B cell (primary cell): ENCODE data around the gene EIF2D. TPM values are rescaled to one million over a fixed set of nuclear protein-coding genes. Genes with fewer than 3 reads are reported as not detected.

ENCODE experiments used
- ATAC-seq: fragments of 200-7000 bp; cut with Tn5 transposase; one replicate; pipeline ENCODE4 v1.10.0; 2021; ENCODE audit warnings: low read depth, mild to moderate bottlenecking, moderate number of reproducible peaks, moderate library complexity
- CTCF ChIA-PET: fragments of 350-600 bp; sonication (Branson Sonifier 250); formaldehyde crosslinking; loops from one replicate; lab custom pipeline; 2021; ENCODE audit warnings: antibody characterized with exemption, inconsistent platforms; lab: Charles Lee
- POLR2A ChIA-PET: fragments of 350-600 bp; sonication (Branson Sonifier 250); formaldehyde crosslinking; loops from one replicate; lab custom pipeline; 2021; ENCODE audit warnings: antibody characterized with exemption; lab: Charles Lee
- DNase-seq: peaks from one replicate; pipeline ENCODE4 v3.0.0; 2013
- H2AFZ ChIP-seq: 2 replicates; pipeline ENCODE4 v1.6.1; 2012; ENCODE audit warnings: mild to moderate bottlenecking, low read depth, low read length; ENCODE audit not compliant: insufficient read depth, poor library complexity, severe bottlenecking
- H3K27ac ChIP-seq, 2 donors: 1 replicate in 1 of 2; 2 replicates in 1 of 2; pipeline ENCODE4 v1.5.1; 2012 to 2013; ENCODE audit warnings: low read length in 2 of 2, mild to moderate bottlenecking in 2 of 2, moderate library complexity in 1 of 2
- H3K27me3 ChIP-seq, 4 experiments: fragments of 200-600 bp in 1 of 4; sonication (generic) in 1 of 4; replicated peaks in 1 of 4; 1 replicate in 2 of 4; 2 replicates in 2 of 4; pipeline versions ENCODE4 v1.6.1 to v1.7.0; 2013 to 2016; ENCODE audit warnings: low read length in 3 of 4, mild to moderate bottlenecking in 2 of 4, mixed read lengths in 1 of 4, moderate library complexity in 1 of 4; ENCODE audit not compliant: insufficient read depth in 4 of 4, control insufficient read depth in 3 of 4; ENCODE audit errors: control extremely low read depth in 1 of 4
- H3K36me3 ChIP-seq, 2 experiments: replicated peaks in 1 of 2; 1 replicate in 1 of 2; 2 replicates in 1 of 2; pipeline versions ENCODE4 v1.6.1 to v1.7.1; 2013; ENCODE audit warnings: low read length in 1 of 2; ENCODE audit not compliant: insufficient read depth in 2 of 2, control insufficient read depth in 1 of 2; ENCODE audit errors: control extremely low read depth in 1 of 2, extremely low read depth in 1 of 2
- H3K4me1 ChIP-seq, 2 donors: fragments of 200-600 bp in 1 of 2; sonication (generic) in 1 of 2; 1 replicate in 1 of 2; 2 replicates in 1 of 2; pipeline versions ENCODE4 v1.5.1 to v1.6.1; 2013 to 2017; ENCODE audit warnings: low read length in 2 of 2; ENCODE audit not compliant: control insufficient read depth in 2 of 2, insufficient read depth in 2 of 2
- H3K4me2 ChIP-seq: replicated peaks from 2 replicates; pipeline ENCODE3; 2012; ENCODE audit warnings: mild to moderate bottlenecking, low read depth, low read length; ENCODE audit not compliant: poor library complexity, severe bottlenecking
- H3K4me3 ChIP-seq, 5 experiments: fragments of 200-600 bp in 1 of 5; sonication (generic) in 1 of 5; 1 replicate in 3 of 5; 2 replicates in 2 of 5; pipeline versions ENCODE4 v1.5.1 to v1.7.0; 2011 to 2016; ENCODE audit warnings: low read length in 4 of 5, mild to moderate bottlenecking in 4 of 5, low read depth in 2 of 5, control low read depth in 1 of 5, moderate library complexity in 1 of 5; ENCODE audit not compliant: insufficient read depth in 1 of 5; ENCODE audit errors: control extremely low read depth in 1 of 5, extremely low read depth in 1 of 5
- H3K79me2 ChIP-seq: fragments of 200-600 bp; sonication (generic); one replicate; pipeline ENCODE4 v1.6.0; 2016; ENCODE audit warnings: low read length; ENCODE audit not compliant: control insufficient read depth, insufficient read depth
- H3K9ac ChIP-seq: fragments of 200-600 bp; sonication (generic); 2 replicates; pipeline ENCODE4 v1.6.1; 2017; ENCODE audit warnings: mild to moderate bottlenecking, low read length, moderate library complexity
- H3K9me3 ChIP-seq, 3 donors: one replicate each; pipeline versions ENCODE4 v1.6.1 to v1.7.1; 2013; ENCODE audit warnings: low read length in 2 of 3; ENCODE audit not compliant: control insufficient read depth in 2 of 3, insufficient read depth in 1 of 3; ENCODE audit errors: control extremely low read depth in 1 of 3
- H4K20me1 ChIP-seq: 2 replicates; pipeline ENCODE4 v1.6.0; 2012; ENCODE audit warnings: mild to moderate bottlenecking, low read length; ENCODE audit not compliant: insufficient read depth, control insufficient read depth, poor library complexity, severe bottlenecking
- H3K27ac Mint-ChIP-seq: one replicate; pipeline ENCODE4 v1.8.0; 2021; ENCODE audit warnings: mixed read lengths
- H3K27me3 Mint-ChIP-seq: one replicate; pipeline ENCODE4 v1.8.0; 2021; ENCODE audit warnings: mixed read lengths
- H3K4me1 Mint-ChIP-seq: one replicate; pipeline ENCODE4 v1.8.0; 2021; ENCODE audit warnings: mixed read lengths
- H3K4me3 Mint-ChIP-seq: one replicate; pipeline ENCODE4 v1.8.0; 2021; ENCODE audit warnings: mixed read lengths
- H3K9me3 Mint-ChIP-seq: one replicate; pipeline ENCODE4 v1.8.0; 2022; ENCODE audit warnings: mixed read lengths; ENCODE audit not compliant: insufficient read depth
- EZH2 ChIP-seq: IDR thresholded peaks from 2 replicates; pipeline ENCODE4 v1.6.1; 2012; ENCODE audit warnings: borderline replicate concordance, low read depth, mild to moderate bottlenecking, moderate library complexity, low read length; ENCODE audit not compliant: insufficient read depth, poor library complexity, severe bottlenecking
- WGBS: methylation state at CpG from one replicate; pipeline ENCODE4 v1.1.5; 2013; ENCODE audit warnings: missing lambda C conversion rate; ENCODE audit not compliant: insufficient coverage; 5-methylcytosine and 5-hydroxymethylcytosine counted together
- intact Hi-C: fragments of 100-400 bp; cut with micrococcal nuclease; formaldehyde crosslinking; loops from one replicate; pipeline ENCODE4 v1.10.0; 2022
- polyA plus RNA-seq: library from polyadenylated mRNA; depleted of rRNA; stranded (reverse); fragments of >200 nt; gene quantifications from 2 replicates; pipeline ENCODE4 v1.2.3, GENCODE V29; 2012
- total RNA-seq, 2 donors: library from RNA; stranded (reverse); fragments of 120-200 nt in 1 of 2; gene quantifications; 1 replicate in 1 of 2; 2 replicates in 1 of 2; pipeline versions ENCODE4 v1.2.3 to v1.2.4, GENCODE V29; 2013 to 2022
- TF ChIP-seq, protein P1 (sequence below): fragments of 200-600 bp; IDR thresholded peaks from one replicate; pipeline ENCODE4 v1.8.0; 2022; ENCODE audit warnings: antibody characterized with exemption, mild to moderate bottlenecking

The EIF2D gene
- total and polyA plus RNA-seq, 2 donors (not counting 1 experiment from before 2014, with no cell fraction given): 62.2 to 64.9 TPM

- ChIA-PET POLR2A (no interaction called here), CTCF (interaction anchor here (1.0 to 2.6 kb wide), 3 partner anchors 90 to 134 kb away, joined by 3 to 9 read pairs (median 3); no protein-coding TSS in a partner anchor)
- H3K9me3 Mint-ChIP-seq: no peaks in the 10 kb centered on the region
- no peaks in the 10 kb centered on the region for H3K9me3 ChIP-seq
- ATAC-seq (no peak), DNase-seq (no peak)
- no peaks in the 10 kb centered on the region for H3K79me2 ChIP-seq
- H3K4me1 ChIP-seq: no peaks in the 10 kb centered on the region
- no peaks in the 10 kb centered on the region for H3K4me1 Mint-ChIP-seq
- H3K4me3 ChIP-seq: no peak overlapping the region
- H2AFZ ChIP-seq: no peak overlapping the region
- H3K27me3 Mint-ChIP-seq: no peaks in the 10 kb centered on the region
- H4K20me1 ChIP-seq: peaks cover 5% of the 10 kb centered on the region
- WGBS: no CpG with 5 or more reads among the region's 1 CpG
- H3K4me3 Mint-ChIP-seq: no peak overlapping the region
- H3K27ac Mint-ChIP-seq: no peak overlapping the region
- intact Hi-C loops: no loop called here
- H3K4me2 ChIP-seq: no peak overlapping the region
- H3K9ac ChIP-seq: no peak overlapping the region
- TF ChIP-seq, protein P1, sequence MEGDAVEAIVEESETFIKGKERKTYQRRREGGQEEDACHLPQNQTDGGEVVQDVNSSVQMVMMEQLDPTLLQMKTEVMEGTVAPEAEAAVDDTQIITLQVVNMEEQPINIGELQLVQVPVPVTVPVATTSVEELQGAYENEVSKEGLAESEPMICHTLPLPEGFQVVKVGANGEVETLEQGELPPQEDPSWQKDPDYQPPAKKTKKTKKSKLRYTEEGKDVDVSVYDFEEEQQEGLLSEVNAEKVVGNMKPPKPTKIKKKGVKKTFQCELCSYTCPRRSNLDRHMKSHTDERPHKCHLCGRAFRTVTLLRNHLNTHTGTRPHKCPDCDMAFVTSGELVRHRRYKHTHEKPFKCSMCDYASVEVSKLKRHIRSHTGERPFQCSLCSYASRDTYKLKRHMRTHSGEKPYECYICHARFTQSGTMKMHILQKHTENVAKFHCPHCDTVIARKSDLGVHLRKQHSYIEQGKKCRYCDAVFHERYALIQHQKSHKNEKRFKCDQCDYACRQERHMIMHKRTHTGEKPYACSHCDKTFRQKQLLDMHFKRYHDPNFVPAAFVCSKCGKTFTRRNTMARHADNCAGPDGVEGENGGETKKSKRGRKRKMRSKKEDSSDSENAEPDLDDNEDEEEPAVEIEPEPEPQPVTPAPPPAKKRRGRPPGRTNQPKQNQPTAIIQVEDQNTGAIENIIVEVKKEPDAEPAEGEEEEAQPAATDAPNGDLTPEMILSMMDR: no peak
- TF ChIP-seq EZH2: no peak
- no peak overlapping the region for H3K27ac ChIP-seq
- H3K36me3 ChIP-seq: peaks cover 0 to 87% of the 10 kb centered on the region in 2 experiments
- no peaks in the 10 kb centered on the region for H3K27me3 ChIP-seq
Measured at GRCh38 chr1:206596319-206596666, 16.0 kb downstream of the EIF2D start.

DNA sequence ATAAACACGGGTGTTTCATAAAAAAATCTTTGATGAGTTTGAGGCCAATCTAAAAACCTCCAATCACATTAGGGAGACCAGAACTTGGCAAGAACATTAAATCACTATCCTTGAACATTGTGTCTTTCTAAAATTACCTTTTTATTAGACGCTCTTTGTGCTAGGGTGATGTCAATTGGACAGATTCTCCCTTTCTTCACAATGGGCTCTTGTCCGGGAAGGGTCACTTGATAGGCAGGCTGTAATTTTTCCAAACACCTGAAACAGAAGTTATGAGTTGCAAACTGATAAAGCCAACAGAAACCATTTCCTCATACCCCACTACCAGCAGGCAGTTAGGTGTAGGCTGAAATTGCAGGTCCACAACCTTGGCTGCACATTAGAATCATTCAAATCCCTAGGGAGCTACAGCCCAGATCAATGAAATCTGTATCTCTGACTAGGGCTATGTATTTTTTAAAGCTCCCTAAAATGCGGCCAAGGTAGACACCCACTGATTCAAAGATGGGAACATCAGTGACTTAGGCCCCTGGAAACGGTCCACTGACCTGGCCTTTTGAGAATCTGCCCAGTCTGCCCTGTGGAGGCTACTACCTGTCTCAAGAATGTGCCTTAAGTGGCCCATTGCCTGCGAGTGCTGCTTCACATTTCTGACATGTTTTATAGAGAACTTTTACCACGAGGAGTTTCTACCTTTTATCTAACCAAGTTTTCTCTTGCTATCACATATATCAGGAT lies 16.5 kb downstream of the EIF2D start:
- peaks cover 0 to 85% of the 10 kb centered on the region in 2 experiments for H3K36me3 ChIP-seq
- peaks cover 5% of the 10 kb centered on the region for H4K20me1 ChIP-seq
- no peaks in the 10 kb centered on the region for H3K79me2 ChIP-seq
- no peak for DNase-seq
- H3K4me1 ChIP-seq: no peaks in the 10 kb centered on the region
- no peak overlapping the region for H3K9ac ChIP-seq
- no peak for TF ChIP-seq EZH2
- TF ChIP-seq, protein P1: no peak
- Mint-ChIP-seq H3K27ac (no peak overlapping the region), H3K4me3 (no peak overlapping the region), H3K9me3 (no peaks in the 10 kb centered on the region), H3K4me1 (no peaks in the 10 kb centered on the region), H3K27me3 (no peaks in the 10 kb centered on the region)
- H3K4me3 ChIP-seq: no peak overlapping the region
- intact Hi-C loops: no loop called here
- no peak overlapping the region for H3K27ac ChIP-seq
- H3K4me2 ChIP-seq: no peak overlapping the region
- H3K27me3 ChIP-seq: no peaks in the 10 kb centered on the region
- no peak for ATAC-seq
- ChIA-PET CTCF (interaction anchor here (1.0 to 2.6 kb wide), 4 partner anchors 13 to 387 kb away, joined by 3 to 9 read pairs (median 3); no protein-coding TSS in a partner anchor), POLR2A (no interaction called here)
- no peaks in the 10 kb centered on the region for H3K9me3 ChIP-seq
- 98% methylated on average over 4 of the region's 7 CpGs for WGBS
- H2AFZ ChIP-seq: no peak overlapping the region
